GM18505 (cell line): Measurements from ENCODE around the gene ZSCAN31.
"Not testable (repeated sequence)": the region's sequence is repeated elsewhere in the genome, so short reads cannot be mapped to it uniquely, and the experiment has no call there.

Source experiments
- ATAC-seq: cut with Tn5 transposase; IDR thresholded peaks from one replicate; pipeline ENCODE4 v1.9.1; 2021; ENCODE audit not compliant: unreplicated experiment
- POLR2A ChIP-seq: IDR thresholded peaks from 4 replicates; pipeline ENCODE4 v1.6.1; 2011; ENCODE audit warnings: borderline replicate concordance; ENCODE audit not compliant: insufficient read depth, insufficient read length; ENCODE audit errors: extremely low read depth

The ZSCAN31 gene

GRCh38 chr6:28323813-28324424, 12.0 kb downstream of the ZSCAN31 start:
- no peak for TF ChIP-seq POLR2A
- no peak for ATAC-seq

GRCh38 chr6:28322661-28323060, 13.3 kb downstream of the ZSCAN31 start:
- no peak for ATAC-seq
- TF ChIP-seq POLR2A, result no peak

- ATAC-seq, result not testable (repeated sequence)
Observed at GRCh38 chr6:28317866-28318265, 18.1 kb downstream of the ZSCAN31 start.

- no peak for ATAC-seq
- no peak for TF ChIP-seq POLR2A
Observed at GRCh38 chr6:28315628-28316027, 20.3 kb downstream of the ZSCAN31 start.

- no peak for ATAC-seq
- TF ChIP-seq POLR2A, result no peak
Observed at GRCh38 chr6:28312939-28313338, 23.0 kb downstream of the ZSCAN31 start.

- ATAC-seq, result no peak
- TF ChIP-seq POLR2A, result no peak
Observed at GRCh38 chr6:28311139-28311823, 24.7 kb downstream of the ZSCAN31 start.

GRCh38 chr6:28306363-28306762, 29.6 kb downstream of the ZSCAN31 start:
- not testable (repeated sequence) for ATAC-seq

- ATAC-seq, result peak; percentile 78
- no peak for TF ChIP-seq POLR2A
Observed at GRCh38 chr6:28303570-28303969, 32.4 kb downstream of the ZSCAN31 start.

- TF ChIP-seq POLR2A, result no peak
- no peak for ATAC-seq
Observed at GRCh38 chr6:28296520-28297060, 39.4 kb downstream of the ZSCAN31 start.

GRCh38 chr6:28295326-28295725, 40.6 kb downstream of the ZSCAN31 start:
- no peak for TF ChIP-seq POLR2A
- no peak for ATAC-seq

- no peak for ATAC-seq
Observed at GRCh38 chr6:28291573-28291972, 44.4 kb downstream of the ZSCAN31 start.

GRCh38 chr6:28282926-28283325, 53.0 kb downstream of the ZSCAN31 start:
- TF ChIP-seq POLR2A, result no peak
- ATAC-seq, result no peak

More at GRCh38 chr6:28291573-28291972, 44.4 kb downstream of the ZSCAN31 start:
- no peak for TF ChIP-seq POLR2A

- peak; percentile 90 for ATAC-seq
- TF ChIP-seq POLR2A, result peak; percentile 71
Observed at GRCh38 chr6:28281288-28282064, 54.5 kb downstream of the ZSCAN31 start, which contains the start of gene PGBD1. Gene PGBD1 (plus strand): TSS chr6:28281572. CDS start chr6:28283814, 2,242 bp downstream.

GRCh38 chr6:28280595-28281287, 55.2 kb downstream of the ZSCAN31 start:
- no peak for TF ChIP-seq POLR2A
- no peak for ATAC-seq

GRCh38 chr6:28277746-28278145, 58.2 kb downstream of the ZSCAN31 start:
- ATAC-seq, result no peak
- no peak for TF ChIP-seq POLR2A
